Mesenchymal stem cell (in vitro differentiated cells and primary cell): Measurements from ENCODE around the gene YWHAG.
"Not testable (repeated sequence)": the region's sequence is repeated elsewhere in the genome, so short reads cannot be mapped to it uniquely, and the experiment has no call there.

Experiments
- DNase-seq: peaks from one replicate; pipeline ENCODE4 v3.0.0-alpha.2; 2013
- H2AFZ ChIP-seq: one replicate; pipeline ENCODE4 v1.6.1; 2013; ENCODE audit warnings: low read depth, mild to moderate bottlenecking, control low read depth, inconsistent platforms, low read length, moderate library complexity
- H2AK5ac ChIP-seq: 2 replicates; pipeline ENCODE4 v1.6.1; 2013; ENCODE audit warnings: low read length, moderate library complexity, mild to moderate bottlenecking, inconsistent platforms; ENCODE audit not compliant: severe bottlenecking
- H2BK120ac ChIP-seq: one replicate; pipeline ENCODE4 v1.6.1; 2013; ENCODE audit warnings: low read depth, mild to moderate bottlenecking, inconsistent platforms, low read length, moderate library complexity
- H2BK12ac ChIP-seq, 2 experiments: one replicate each; pipeline ENCODE4 v1.6.1; 2013; ENCODE audit warnings: inconsistent platforms in 2 of 2, low read length in 2 of 2, mild to moderate bottlenecking in 2 of 2, moderate library complexity in 2 of 2, control low read depth in 1 of 2
- H2BK15ac ChIP-seq: one replicate; pipeline ENCODE4 v1.6.1; 2013; ENCODE audit warnings: mild to moderate bottlenecking, low read depth, inconsistent platforms; ENCODE audit not compliant: poor library complexity, severe bottlenecking
- H2BK5ac ChIP-seq: 2 replicates; pipeline ENCODE4 v1.6.1; 2013; ENCODE audit warnings: low read depth, mild to moderate bottlenecking, low read length, control low read depth, inconsistent platforms; ENCODE audit not compliant: poor library complexity, severe bottlenecking
- H3K14ac ChIP-seq, 2 experiments: one replicate each; pipeline ENCODE4 v1.6.1; 2013; ENCODE audit warnings: inconsistent platforms in 2 of 2, low read length in 2 of 2, control low read depth in 1 of 2, mild to moderate bottlenecking in 1 of 2, moderate library complexity in 1 of 2
- H3K18ac ChIP-seq, 2 experiments: one replicate each; pipeline ENCODE4 v1.6.1; 2013; ENCODE audit warnings: inconsistent platforms in 2 of 2, low read length in 2 of 2, control low read depth in 1 of 2, low read depth in 1 of 2, mild to moderate bottlenecking in 1 of 2
- H3K23ac ChIP-seq, 2 experiments: one replicate each; pipeline ENCODE4 v1.6.1; 2013; ENCODE audit warnings: inconsistent platforms in 2 of 2, low read length in 2 of 2, mild to moderate bottlenecking in 2 of 2, moderate library complexity in 2 of 2, control low read depth in 1 of 2
- H3K27ac ChIP-seq: 2 replicates; pipeline ENCODE4 v1.5.1; 2013; ENCODE audit warnings: mild to moderate bottlenecking, moderate library complexity, low read length, control low read depth, inconsistent platforms; ENCODE audit not compliant: poor library complexity, severe bottlenecking
- H3K27me3 ChIP-seq, 2 experiments: 2 replicates each; pipeline versions ENCODE4 v1.6.1 to v1.7.0; 2013; ENCODE audit warnings: low read length in 2 of 2, mild to moderate bottlenecking in 2 of 2, moderate library complexity in 2 of 2, control low read depth in 1 of 2, inconsistent platforms in 1 of 2; ENCODE audit not compliant: control insufficient read depth in 1 of 2, insufficient read depth in 1 of 2
- H3K36me3 ChIP-seq, 2 experiments: 2 replicates each; pipeline versions ENCODE4 v1.6.1 to v1.7.0; 2013; ENCODE audit warnings: low read length in 2 of 2, control low read depth in 1 of 2, inconsistent platforms in 1 of 2, low read depth in 1 of 2, mild to moderate bottlenecking in 1 of 2; ENCODE audit not compliant: insufficient read depth in 2 of 2, control insufficient read depth in 1 of 2
- H3K4ac ChIP-seq, 2 experiments: one replicate each; pipeline ENCODE4 v1.6.1; 2013; ENCODE audit warnings: inconsistent platforms in 2 of 2, low read length in 2 of 2, mild to moderate bottlenecking in 2 of 2, moderate library complexity in 2 of 2, control low read depth in 1 of 2, low read depth in 1 of 2
- H3K4me1 ChIP-seq: 2 replicates; pipeline ENCODE4 v1.6.1; 2013; ENCODE audit warnings: low read depth, low read length, control low read depth; ENCODE audit not compliant: control insufficient read depth, insufficient read depth
- H3K4me2 ChIP-seq: 2 replicates; pipeline ENCODE4 v1.6.1; 2013; ENCODE audit warnings: low read length, mild to moderate bottlenecking, inconsistent platforms; ENCODE audit not compliant: poor library complexity, severe bottlenecking
- H3K4me3 ChIP-seq, 2 experiments: 2 replicates each; pipeline versions ENCODE4 v1.5.1 to v1.7.0; 2013; ENCODE audit warnings: low read length in 2 of 2, mild to moderate bottlenecking in 2 of 2, control low read depth in 1 of 2, low read depth in 1 of 2; ENCODE audit not compliant: insufficient read depth in 1 of 2
- H3K79me1 ChIP-seq: replicated peaks from 2 replicates; pipeline ENCODE4 v1.6.1; 2013; ENCODE audit warnings: mild to moderate bottlenecking, control low read depth, low read length, inconsistent platforms; ENCODE audit not compliant: poor library complexity, severe bottlenecking
- H3K9ac ChIP-seq: 2 replicates; pipeline ENCODE4 v1.7.0; 2013; ENCODE audit warnings: mild to moderate bottlenecking, low read length, moderate library complexity
- H3K9me3 ChIP-seq: 2 replicates; pipeline ENCODE4 v1.7.0; 2013; ENCODE audit warnings: mild to moderate bottlenecking, low read length; ENCODE audit not compliant: control insufficient read depth
- H4K8ac ChIP-seq: one replicate; pipeline ENCODE4 v1.6.1; 2013; ENCODE audit warnings: inconsistent platforms, mild to moderate bottlenecking, low read length, moderate library complexity
- H4K91ac ChIP-seq: one replicate; pipeline ENCODE4 v1.6.1; 2013; ENCODE audit warnings: mild to moderate bottlenecking, low read length, inconsistent platforms
- WGBS: methylation state at CpG from one replicate; pipeline ENCODE4 v1.1.7; 2013; ENCODE audit warnings: mixed read lengths; 5-methylcytosine and 5-hydroxymethylcytosine counted together

YWHAG gene

GRCh38 chr7:76317782-76318487 is 40.9 kb downstream of the YWHAG start:
- Histone ChIP-seq H2AK5ac (peak overlapping the region; percentile 80), H3K27ac (peak overlapping the region; percentile 99), H3K9ac (peak overlapping the region; percentile 94), H2BK15ac (peak overlapping the region; percentile 99), H3K23ac (peak overlapping the region in 1 of 2 experiments; percentile 91), H4K91ac (peak overlapping the region; percentile 95), H4K8ac (peak overlapping the region; percentile 98), H2AFZ (peak overlapping the region; percentile 49), H2BK120ac (peak overlapping the region; percentile 98), H3K14ac (peak overlapping the region in 1 of 2 experiments; percentile 86), H3K4me3 (peak overlapping the region; percentile 72 to 89), H3K36me3 (peaks cover 8 to 14% of the 10 kb centered on the region in 2 experiments), H3K18ac (peak overlapping the region; percentile 96), H3K9me3 (no peaks in the 10 kb centered on the region), H3K79me1 (peaks cover 5% of the 10 kb centered on the region), H3K4me1 (peaks cover 14% of the 10 kb centered on the region), H2BK12ac (peak overlapping the region; percentile 94 to 99), H3K4me2 (peak overlapping the region; percentile 91), H3K4ac (peak overlapping the region; percentile 96 to 98), H3K27me3 (no peaks in the 10 kb centered on the region), H2BK5ac (peak overlapping the region; percentile 97)
- WGBS: 2% methylated on average over 47 of the region's 50 CpGs
- peak; percentile 97 for DNase-seq

DNA sequence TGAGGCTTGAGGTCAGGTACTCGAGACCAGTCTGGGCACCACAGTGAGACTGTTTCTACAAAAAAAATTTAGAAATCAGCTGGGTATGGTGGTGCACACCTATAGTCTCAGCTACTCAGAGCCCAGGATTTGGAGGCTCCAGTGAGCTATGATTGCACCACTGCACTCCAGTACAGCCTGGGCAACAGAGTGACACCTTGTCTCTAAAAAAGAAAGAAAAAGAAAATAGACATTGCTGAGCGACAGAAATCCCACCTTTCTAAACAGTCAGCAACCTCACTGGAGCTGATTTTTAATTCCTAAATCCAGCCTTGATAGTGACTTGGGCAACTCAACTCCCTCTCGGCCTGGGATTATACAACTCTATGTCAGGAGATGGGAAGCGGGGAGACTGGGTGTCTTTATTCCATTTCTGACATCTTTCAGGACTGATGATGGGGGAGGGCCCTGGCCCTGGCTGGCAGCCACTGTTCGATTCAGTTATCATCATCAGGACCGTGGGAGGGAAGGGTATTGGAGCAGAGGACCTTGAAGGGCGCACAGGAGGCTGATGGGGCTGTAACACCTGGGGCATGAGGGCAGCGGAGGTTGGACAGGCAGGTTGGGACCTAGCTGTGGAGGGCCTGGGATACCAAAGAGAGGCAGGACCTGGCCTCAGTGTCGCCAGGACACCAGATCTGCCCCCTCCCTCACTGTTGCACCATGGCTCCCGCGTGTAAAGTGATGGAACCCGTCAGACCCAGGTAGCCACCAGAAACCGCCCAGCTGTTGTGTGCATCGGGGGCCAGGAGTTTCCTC is 41.6 kb downstream of the YWHAG start:
- Histone ChIP-seq H3K23ac (no peak overlapping the region), H2BK120ac (peak overlapping the region; percentile 50), H3K9me3 (no peaks in the 10 kb centered on the region), H3K79me1 (peaks cover 5% of the 10 kb centered on the region), H2AFZ (no peak overlapping the region), H3K4me2 (peak overlapping the region; percentile 64), H2BK5ac (no peak overlapping the region), H4K8ac (peak overlapping the region; percentile 38), H3K27ac (peak overlapping the region; percentile 55), H4K91ac (peak overlapping the region; percentile 65), H3K4ac (peak overlapping the region; percentile 10 to 88), H3K9ac (peak overlapping the region; percentile 94), H3K4me3 (peak overlapping the region in 1 of 2 experiments; percentile 89), H3K14ac (peak overlapping the region in 1 of 2 experiments; percentile 50), H2AK5ac (peak overlapping the region; percentile 78), H2BK12ac (peak overlapping the region; percentile 29 to 99), H3K18ac (peak overlapping the region; percentile 78 to 93), H3K27me3 (no peaks in the 10 kb centered on the region), H3K4me1 (peaks cover 12% of the 10 kb centered on the region), H3K36me3 (peaks cover 7 to 13% of the 10 kb centered on the region in 2 experiments), H2BK15ac (peak overlapping the region; percentile 39)
- no peak for DNase-seq
- 78% methylated on average over 14 of the region's 14 CpGs for WGBS

DNA sequence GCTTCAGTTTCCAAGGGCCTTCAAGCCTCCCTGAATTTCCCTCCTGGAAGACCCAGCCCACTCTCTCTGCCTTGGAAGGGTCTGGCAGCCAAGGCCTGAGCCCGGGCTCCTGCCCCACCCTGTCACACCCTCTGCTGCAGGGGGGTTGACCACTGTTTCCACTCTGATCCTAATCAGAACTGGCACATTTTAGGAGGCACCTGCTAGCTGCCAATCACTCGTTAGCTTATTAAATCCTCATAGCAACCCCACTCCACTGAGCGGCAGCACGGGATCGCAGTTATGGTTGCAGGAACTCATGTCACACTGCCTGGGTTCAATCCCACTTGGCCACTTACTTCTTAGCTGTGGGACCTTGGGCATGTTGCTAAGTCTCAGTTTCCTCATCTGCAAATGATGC is 43.4 kb downstream of the YWHAG start:
- no peak overlapping the region for H3K18ac ChIP-seq
- H2AK5ac ChIP-seq: peak overlapping the region; percentile 68
- 85% methylated on average over 5 of the region's 5 CpGs for WGBS
- H3K4me2 ChIP-seq: no peak overlapping the region
- no peaks in the 10 kb centered on the region for H3K9me3 ChIP-seq
- peaks cover 5 to 6% of the 10 kb centered on the region in 2 experiments for H3K36me3 ChIP-seq
- no peak overlapping the region for H4K8ac ChIP-seq
- no peak overlapping the region for H3K23ac ChIP-seq
- no peak overlapping the region for H2BK120ac ChIP-seq
- no peaks in the 10 kb centered on the region for H3K27me3 ChIP-seq
- no peak overlapping the region for H4K91ac ChIP-seq
- H3K27ac ChIP-seq: no peak overlapping the region
- no peak overlapping the region for H3K9ac ChIP-seq
- H2BK5ac ChIP-seq: no peak overlapping the region
- no peak overlapping the region for H3K14ac ChIP-seq
- H2AFZ ChIP-seq: no peak overlapping the region
- H3K79me1 ChIP-seq: peaks cover 3% of the 10 kb centered on the region
- H2BK12ac ChIP-seq: peak overlapping the region in 1 of 2 experiments; percentile 59
- peak overlapping the region; percentile 86 for H2BK15ac ChIP-seq
- H3K4me1 ChIP-seq: peaks cover 13% of the 10 kb centered on the region
- H3K4ac ChIP-seq: no peak overlapping the region
- H3K4me3 ChIP-seq: no peak overlapping the region
- DNase-seq: no peak

- H3K79me1 ChIP-seq, H3K9ac ChIP-seq, H2BK120ac ChIP-seq, H2AK5ac ChIP-seq, H3K4ac ChIP-seq, H4K8ac ChIP-seq, H3K9me3 ChIP-seq, H3K27ac ChIP-seq, H3K27me3 ChIP-seq, H3K4me2 ChIP-seq, H3K18ac ChIP-seq, H3K36me3 ChIP-seq, H3K14ac ChIP-seq, H3K23ac ChIP-seq, H2BK5ac ChIP-seq, H4K91ac ChIP-seq, H3K4me3 ChIP-seq, DNase-seq, H2BK15ac ChIP-seq, H2BK12ac ChIP-seq, H2AFZ ChIP-seq: not testable (repeated sequence)
- peaks cover 16% of the 10 kb centered on the region for H3K4me1 ChIP-seq
- WGBS: 81% methylated on average over 3 of the region's 6 CpGs
Measured at GRCh38 chr7:76314740-76315139, 44.1 kb downstream of the YWHAG start.
